OCI-LY7 (cell line): Measurements from ENCODE around the gene PRDM7. TPM values are rescaled to one million over a fixed set of nuclear protein-coding genes. Genes with fewer than 3 reads are reported as not detected.
A peak's percentile ranks its signal among the peaks of the same experiment; 100 is the strongest.

Experiments
- BruUV-seq: library from RNA; stranded (reverse); fragments of 400-500 nt; replicated peaks from 2 replicates; lab custom pipeline; 2021; lab: Mats Ljungman, UMichigan
- CTCF ChIA-PET: fragments of 300-600 bp; sonication (Branson Sonifier 250); formaldehyde crosslinking; loops from one replicate; lab custom pipeline; 2022; ENCODE audit warnings: antibody characterized with exemption; ENCODE audit not compliant: unreplicated experiment; lab: Charles Lee
- POLR2A ChIA-PET: fragments of 300-600 bp; sonication (Branson Sonifier 250); formaldehyde crosslinking; loops from one replicate; lab custom pipeline; 2022; ENCODE audit warnings: antibody characterized with exemption; lab: Charles Lee
- DNase-seq: peaks from one replicate; pipeline ENCODE4 v3.0.0-alpha.2; 2015; ENCODE audit warnings: low spot score
- H2AFZ ChIP-seq: fragments of 200-600 bp; sonication (generic), shearing (Covaris generic); 2 replicates; pipeline ENCODE4 v1.6.1; 2014; ENCODE audit warnings: mild to moderate bottlenecking, antibody characterized with exemption, low read length, moderate library complexity
- H3K27ac ChIP-seq: fragments of 200-600 bp; sonication (generic); 2 replicates; pipeline ENCODE4 v1.5.1; 2014; ENCODE audit warnings: mixed run types, low read depth, mild to moderate bottlenecking, moderate library complexity, low read length, inconsistent platforms; ENCODE audit not compliant: poor library complexity, severe bottlenecking
- H3K36me3 ChIP-seq: fragments of 200-600 bp; sonication (generic); 2 replicates; pipeline ENCODE4 v1.6.1; 2014; ENCODE audit warnings: mild to moderate bottlenecking, antibody characterized with exemption, low read length, moderate library complexity, mixed read lengths; ENCODE audit not compliant: insufficient read depth
- H3K4me1 ChIP-seq: fragments of 200-600 bp; sonication (generic); 2 replicates; pipeline ENCODE4 v1.5.1; 2014; ENCODE audit warnings: mild to moderate bottlenecking, low read length; ENCODE audit not compliant: insufficient read depth, poor library complexity, severe bottlenecking
- H3K4me2 ChIP-seq: fragments of 200-600 bp; sonication (generic); 2 replicates; pipeline ENCODE4 v1.6.1; 2014; ENCODE audit warnings: mild to moderate bottlenecking, low read length
- H3K4me3 ChIP-seq: fragments of 200-600 bp; sonication (generic); 2 replicates; pipeline ENCODE4 v1.5.1; 2014; ENCODE audit warnings: mild to moderate bottlenecking, low read depth, low read length; ENCODE audit not compliant: poor library complexity, severe bottlenecking
- H3K79me2 ChIP-seq: fragments of 200-600 bp; sonication (generic); 2 replicates; pipeline ENCODE4 v1.6.1; 2016; ENCODE audit warnings: low read depth, mild to moderate bottlenecking, low read length, moderate library complexity, mixed read lengths; ENCODE audit not compliant: insufficient read depth
- H3K9me2 ChIP-seq: fragments of 200-600 bp; sonication (generic); 2 replicates; pipeline ENCODE4 v1.6.1; 2016; ENCODE audit warnings: mild to moderate bottlenecking, low read length, mixed read lengths; ENCODE audit not compliant: insufficient read depth
- H3K9me3 ChIP-seq: fragments of 200-600 bp; sonication (generic); 2 replicates; pipeline ENCODE4 v1.6.1; 2014; ENCODE audit warnings: mild to moderate bottlenecking, mixed run types, low read length, mixed read lengths
- H4K20me1 ChIP-seq: fragments of 200-600 bp; sonication (generic); 2 replicates; pipeline ENCODE4 v1.6.1; 2014; ENCODE audit warnings: mild to moderate bottlenecking, antibody characterized with exemption, low read length, moderate library complexity, mixed read lengths; ENCODE audit not compliant: insufficient read depth
- CTCF ChIP-seq: fragments of 200-600 bp; sonication (generic); conservative IDR thresholded peaks from 2 replicates; pipeline ENCODE4 v1.5.1; 2014; ENCODE audit warnings: mild to moderate bottlenecking, antibody characterized with exemption, low read length, moderate library complexity, mixed read lengths
- EZH2phosphoT487 ChIP-seq: fragments of 200-600 bp; sonication (generic); IDR thresholded peaks from 2 replicates; pipeline ENCODE4 v1.6.1; 2018; ENCODE audit warnings: low read depth, borderline replicate concordance, mild to moderate bottlenecking, mixed run types, antibody characterized with exemption, low read length, moderate library complexity, mixed read lengths
- intact Hi-C: fragments of 100-400 bp; cut with micrococcal nuclease; formaldehyde crosslinking; loops from one replicate; pipeline ENCODE4 v1.10.0; 2022; ENCODE audit not compliant: unreplicated experiment
- total RNA-seq, 2 experiments: library from RNA; depleted of rRNA in 1 of 2; stranded (reverse); fragments of >200 nt in 1 of 2; shearing (Covaris generic) in 1 of 2; gene quantifications; 2 replicates each; pipeline ENCODE4 v1.2.3, GENCODE V29; 2014 to 2022

Gene PRDM7
- total RNA-seq, 2 experiments from 2014 or later: not detected

GRCh38 chr16:90084215-90084950 lies 7.3 kb upstream of the PRDM7 start:
- H2AFZ ChIP-seq: no peak overlapping the region
- no peaks in the 10 kb centered on the region for H4K20me1 ChIP-seq
- TF ChIP-seq EZH2phosphoT487 (no peak), CTCF (no peak)
- no peaks in the 10 kb centered on the region for H3K4me1 ChIP-seq
- H3K9me3 ChIP-seq: no peaks in the 10 kb centered on the region
- CTCF ChIA-PET: no interaction called here
- H3K4me3 ChIP-seq: no peak overlapping the region
- intact Hi-C loops: no loop called here
- no TSS peak for BruUV-seq
- DNase-seq: no peak
- POLR2A ChIA-PET: interaction anchor here (0.6 kb wide), 1 partner anchor 843 kb away, joined by 4 read pairs; no protein-coding TSS in a partner anchor
- no peak overlapping the region for H3K27ac ChIP-seq
- H3K79me2 ChIP-seq: no peaks in the 10 kb centered on the region
- no peaks in the 10 kb centered on the region for H3K36me3 ChIP-seq
- H3K9me2 ChIP-seq: no peaks in the 10 kb centered on the region
- no peak overlapping the region for H3K4me2 ChIP-seq

GRCh38 chr16:90083139-90083538 lies 6.0 kb upstream of the PRDM7 start:
- Histone ChIP-seq H3K36me3 (no peaks in the 10 kb centered on the region), H3K9me3 (no peaks in the 10 kb centered on the region), H3K4me1 (no peaks in the 10 kb centered on the region), H3K79me2 (no peaks in the 10 kb centered on the region), H3K9me2 (no peaks in the 10 kb centered on the region), H3K4me3 (no peak overlapping the region), H3K4me2 (0 out of 2 replicates have a peak overlapping the region, but pooled peaks have one; percentile 84), H4K20me1 (no peaks in the 10 kb centered on the region), H3K27ac (no peak overlapping the region), H2AFZ (peak overlapping the region; percentile 98; the same call in 1 of the 2 replicates)
- TF ChIP-seq CTCF: no peak
- no peak for TF ChIP-seq EZH2phosphoT487
- POLR2A ChIA-PET: no interaction called here
- CTCF ChIA-PET: no interaction called here
- no peak for DNase-seq
- no TSS peak for BruUV-seq
- intact Hi-C loops: no loop called here

GRCh38 chr16:90081606-90081970 lies 4.5 kb upstream of the PRDM7 start:
- H4K20me1 ChIP-seq: no peaks in the 10 kb centered on the region
- DNase-seq: no peak
- intact Hi-C loops: no loop called here
- no peaks in the 10 kb centered on the region for H3K79me2 ChIP-seq
- no peak overlapping the region for H3K27ac ChIP-seq
- H3K4me3 ChIP-seq: no peak overlapping the region
- peaks cover 11% of the 10 kb centered on the region for H3K4me1 ChIP-seq
- no peak overlapping the region for H3K4me2 ChIP-seq
- no peaks in the 10 kb centered on the region for H3K9me2 ChIP-seq
- H3K9me3 ChIP-seq: no peaks in the 10 kb centered on the region
- no TSS peak for BruUV-seq
- H2AFZ ChIP-seq: no peak overlapping the region
- ChIA-PET POLR2A (no interaction called here), CTCF (no interaction called here)
- TF ChIP-seq CTCF (no peak), EZH2phosphoT487 (no peak)
- H3K36me3 ChIP-seq: no peaks in the 10 kb centered on the region
